CD4-positive, alpha-beta T cell treated with Interleukin-21 for 1 hour (primary cell): Measurements from ENCODE around the gene PARP14.
"Not testable (repeated sequence)": the region's sequence is repeated elsewhere in the genome, so short reads cannot be mapped to it uniquely, and the experiment has no call there.

ENCODE experiments used
- DNase-seq: peaks from one replicate; pipeline ENCODE4 v3.0.0-alpha.2; 2020

PARP14 gene

DNA sequence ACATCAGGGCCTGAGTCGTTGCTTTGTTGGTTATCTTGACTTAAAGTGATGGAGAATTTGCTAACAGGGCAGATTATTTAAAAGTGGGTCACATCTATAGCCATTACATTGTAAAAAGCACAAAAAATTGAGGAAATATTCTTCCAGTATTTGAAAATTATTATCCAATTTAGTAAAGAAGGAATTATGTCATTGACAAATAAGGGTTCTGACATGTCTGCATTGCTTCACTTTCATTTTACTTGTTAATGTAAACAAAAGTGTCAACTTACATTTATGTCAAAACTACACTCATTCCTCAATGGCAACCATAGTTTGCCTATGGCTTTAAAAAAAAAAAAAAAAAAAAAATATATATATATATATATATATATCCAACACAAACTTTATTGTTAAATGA is 3.4 kb upstream of the PARP14 start:
- DNase-seq, result no peak

DNA sequence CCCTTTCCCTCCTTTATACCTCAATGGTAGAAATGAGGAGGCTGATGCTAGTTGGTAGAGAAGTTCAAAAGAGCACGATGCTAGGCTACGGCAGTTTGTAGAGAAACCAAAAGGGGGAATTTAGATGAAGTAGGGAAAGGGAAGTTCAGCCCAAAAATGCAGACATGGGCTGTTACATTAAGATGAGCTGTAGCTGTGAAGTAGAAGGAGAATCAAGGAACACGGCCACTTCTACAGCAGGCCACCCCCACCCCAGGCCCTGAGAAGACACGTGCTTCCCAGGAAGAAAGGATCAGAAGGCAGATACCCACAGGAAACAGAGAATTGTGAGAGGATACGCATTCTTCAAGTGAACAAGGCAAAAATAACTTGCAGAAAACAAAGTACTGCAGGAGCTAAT is 2.1 kb upstream of the PARP14 start:
- no peak for DNase-seq

DNA sequence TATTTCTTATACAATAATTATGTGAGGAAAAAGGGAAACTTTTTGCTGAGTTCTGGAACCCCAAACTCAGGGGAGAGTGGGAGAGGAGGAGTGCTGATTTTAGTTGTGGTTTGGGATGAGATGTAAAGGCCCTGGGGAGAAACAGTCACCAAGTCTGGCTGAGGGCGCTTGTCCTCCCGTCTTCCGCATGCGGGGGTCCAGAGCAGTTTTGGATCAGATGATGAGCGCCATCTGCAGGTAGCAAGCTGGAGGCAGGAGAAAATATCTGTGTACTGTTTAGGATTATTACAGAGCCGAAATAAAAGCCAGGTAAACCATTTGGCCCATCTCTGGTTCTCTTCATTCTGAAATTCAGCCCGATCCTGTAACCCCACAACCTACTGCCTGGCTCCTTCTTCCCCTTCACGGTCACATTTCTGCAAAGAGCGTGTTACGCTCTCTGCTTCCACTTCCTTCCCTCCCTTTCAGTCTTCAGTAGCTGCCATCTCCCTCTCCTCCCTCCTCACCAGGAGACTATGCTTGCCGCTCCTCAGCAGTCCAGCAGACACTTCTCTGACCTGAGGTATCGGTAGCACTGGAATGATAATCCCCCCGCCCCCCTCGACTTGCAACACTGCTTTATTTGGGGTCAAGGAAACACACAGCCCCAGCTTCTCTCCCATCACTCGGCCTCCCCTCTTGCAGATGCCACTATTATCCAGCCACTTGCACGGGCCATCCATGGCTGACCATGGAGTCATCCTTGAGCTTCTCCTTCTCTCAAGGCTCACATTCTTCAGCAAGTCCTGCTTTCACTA is 1.4 kb upstream of the PARP14 start:
- DNase-seq, result peak; percentile 88

DNA sequence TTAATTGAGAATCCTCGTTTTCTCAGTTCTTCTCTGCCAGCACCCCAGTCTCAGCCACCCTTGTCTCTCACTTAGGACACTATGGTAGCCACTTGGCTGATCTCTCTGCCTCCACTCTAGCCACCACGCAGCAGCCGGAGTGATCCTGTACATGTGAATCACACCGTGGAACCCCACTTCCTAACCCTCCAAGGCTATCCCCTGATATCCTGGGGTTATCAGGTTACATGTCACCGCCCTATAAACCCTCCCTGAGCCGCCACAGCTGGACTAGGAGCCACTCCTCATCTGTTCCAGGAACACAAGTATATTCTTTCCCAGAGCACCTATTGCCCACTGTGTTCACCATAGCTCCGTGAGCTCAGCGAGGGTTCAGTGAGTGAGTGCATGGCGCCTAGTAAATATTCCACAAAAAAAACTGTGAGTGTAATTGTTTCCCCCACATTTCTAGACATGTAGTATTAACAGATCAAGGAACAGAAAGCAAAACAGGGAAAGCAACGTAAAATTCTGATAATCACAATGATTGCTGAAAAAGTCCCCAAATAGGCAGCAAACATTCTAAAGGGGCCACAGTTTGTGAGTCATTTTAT is 661 bp upstream of the PARP14 start:
- DNase-seq, result peak; percentile 16

DNA sequence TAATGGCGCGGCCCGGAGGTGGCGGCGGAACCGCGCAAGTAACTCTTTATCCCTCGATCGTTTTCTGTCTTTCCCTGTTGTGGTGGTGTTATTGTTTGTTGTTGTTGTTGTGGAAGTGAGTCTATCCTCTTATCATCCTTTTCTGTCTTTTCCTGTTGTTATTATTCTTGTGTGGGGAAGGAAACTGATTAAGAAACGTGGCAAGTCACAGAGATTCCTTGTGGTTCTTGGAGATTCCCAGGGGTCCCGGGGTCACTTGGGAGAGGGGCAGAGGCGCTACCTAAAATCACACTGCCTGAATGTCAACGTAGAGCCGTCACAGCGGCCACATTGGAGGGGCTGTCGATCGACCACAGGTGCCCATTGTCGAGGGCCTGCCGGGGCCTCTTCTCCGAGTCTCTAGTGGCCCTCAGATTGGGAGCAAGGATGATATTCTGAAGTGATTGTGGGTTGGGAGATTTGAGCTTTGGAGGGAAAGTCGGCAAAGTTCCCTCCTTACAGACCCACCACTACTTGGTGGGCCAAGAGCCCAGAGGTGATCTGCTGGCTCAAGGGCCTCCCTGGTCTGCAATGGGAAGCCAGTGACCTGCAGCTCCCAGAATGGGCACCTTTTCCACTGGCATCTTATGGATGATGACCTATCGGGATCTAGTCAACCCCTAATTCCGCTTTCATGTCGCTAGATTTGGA is 790 bp downstream of the PARP14 start:
- no peak for DNase-seq

DNA sequence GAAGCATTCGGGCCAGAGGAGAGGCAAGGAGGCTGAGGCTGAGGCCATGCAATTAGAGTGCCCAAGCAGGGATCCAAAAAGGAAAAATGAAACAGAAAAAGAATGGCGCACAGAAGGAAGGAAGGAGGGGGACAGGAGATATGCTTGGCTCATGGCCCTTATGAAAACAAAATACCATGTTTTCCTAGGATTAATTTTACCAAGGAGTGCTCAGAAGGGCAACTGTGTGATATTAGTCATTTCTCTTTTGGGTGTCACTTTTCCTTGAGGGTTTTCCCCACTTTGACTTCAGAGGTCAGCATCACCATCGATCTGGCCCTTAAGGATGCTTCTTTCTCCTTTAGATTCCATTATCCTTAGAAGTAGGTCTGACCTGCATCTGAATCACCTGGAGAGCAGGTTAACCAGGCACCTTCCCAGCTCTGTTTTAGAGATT is 1.4 kb downstream of the PARP14 start:
- no peak for DNase-seq

DNA sequence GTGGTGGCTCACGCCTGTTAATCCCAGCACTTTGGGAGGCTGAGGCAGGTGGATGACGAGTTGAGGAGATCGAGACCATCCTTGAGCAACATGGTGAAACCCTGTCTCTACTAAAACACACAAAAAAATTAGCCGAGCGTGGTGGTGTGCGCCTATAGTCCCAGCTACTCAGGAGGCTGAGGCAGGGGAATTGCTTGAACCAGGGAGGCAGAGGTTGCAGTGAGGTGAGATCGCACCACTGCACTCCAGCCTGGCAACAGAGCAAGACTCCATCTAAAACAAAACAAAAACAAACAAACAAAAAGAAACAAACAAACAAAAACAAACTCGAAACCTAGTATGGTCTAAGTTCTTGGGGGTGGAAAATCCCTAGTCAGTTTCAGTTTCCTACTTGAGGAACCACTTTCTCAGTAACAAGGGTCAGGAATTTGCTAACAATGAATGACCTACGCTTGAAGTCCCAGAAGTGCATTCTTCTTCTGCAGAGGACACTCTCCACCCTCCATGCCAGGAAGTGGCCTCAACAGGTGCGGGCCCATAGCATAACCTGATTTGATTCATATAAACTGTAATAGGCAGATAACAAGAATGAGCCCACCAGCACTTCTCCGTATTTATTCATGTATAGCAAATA is 2.3 kb downstream of the PARP14 start:
- peak; percentile 23 for DNase-seq

DNA sequence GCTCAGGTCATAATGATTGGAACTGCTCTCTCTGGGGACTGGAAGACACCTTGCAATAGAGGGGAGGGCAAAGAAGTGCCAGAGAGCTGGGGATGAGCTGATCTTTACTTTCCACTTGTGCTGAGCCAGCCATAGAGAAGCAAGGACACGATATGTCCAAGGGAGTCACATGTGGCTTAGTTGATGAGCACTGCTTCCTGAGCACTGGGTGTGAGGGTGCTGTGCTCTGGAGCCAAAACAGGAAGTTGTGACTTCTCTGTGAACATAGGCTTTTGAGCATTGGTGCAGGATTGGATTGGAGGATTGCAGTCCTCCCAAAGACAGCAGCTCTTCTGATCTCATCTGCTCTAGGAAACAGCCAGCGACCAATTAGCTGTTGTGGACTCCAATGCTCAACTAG is 6.7 kb downstream of the PARP14 start:
- DNase-seq, result no peak

DNA sequence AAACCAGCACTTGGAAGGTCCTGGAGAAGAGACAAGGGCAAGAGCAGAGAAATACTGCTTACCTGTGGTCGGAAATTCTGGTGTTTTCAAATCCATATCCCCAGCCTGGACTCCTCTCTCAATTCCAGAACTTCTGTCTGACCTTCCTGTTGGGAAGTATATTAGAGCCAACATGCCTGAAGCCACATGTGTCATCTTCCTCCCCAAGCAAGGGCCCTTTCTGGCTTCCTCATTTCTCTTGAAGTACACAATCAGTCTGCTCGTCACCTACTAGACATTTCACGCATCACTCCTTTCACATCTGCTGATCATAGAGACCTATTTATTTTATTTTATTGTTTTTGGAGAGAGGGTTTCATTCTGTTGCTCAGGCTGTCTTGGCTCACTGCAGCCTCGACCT is 8.4 kb downstream of the PARP14 start:
- no peak for DNase-seq

DNA sequence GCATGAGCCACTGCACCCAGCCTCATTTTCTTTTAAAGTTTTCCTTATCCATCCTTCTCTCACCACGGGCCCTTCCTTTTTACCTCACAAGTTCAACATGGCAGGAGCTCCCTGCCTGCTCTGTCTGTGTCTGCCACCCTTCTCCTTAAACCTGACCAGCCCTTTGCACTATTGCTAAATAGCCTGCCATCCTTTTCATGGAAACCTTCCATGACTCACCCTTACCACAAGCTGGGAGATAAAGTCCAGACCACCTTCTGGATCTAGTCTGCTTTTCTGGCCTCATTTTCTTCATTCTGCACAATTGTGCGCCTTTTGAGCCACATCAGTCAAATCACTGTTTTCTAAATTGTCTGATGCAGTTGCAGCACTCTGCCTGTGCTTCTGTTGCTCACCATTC is 8.9 kb downstream of the PARP14 start:
- DNase-seq, result no peak

DNA sequence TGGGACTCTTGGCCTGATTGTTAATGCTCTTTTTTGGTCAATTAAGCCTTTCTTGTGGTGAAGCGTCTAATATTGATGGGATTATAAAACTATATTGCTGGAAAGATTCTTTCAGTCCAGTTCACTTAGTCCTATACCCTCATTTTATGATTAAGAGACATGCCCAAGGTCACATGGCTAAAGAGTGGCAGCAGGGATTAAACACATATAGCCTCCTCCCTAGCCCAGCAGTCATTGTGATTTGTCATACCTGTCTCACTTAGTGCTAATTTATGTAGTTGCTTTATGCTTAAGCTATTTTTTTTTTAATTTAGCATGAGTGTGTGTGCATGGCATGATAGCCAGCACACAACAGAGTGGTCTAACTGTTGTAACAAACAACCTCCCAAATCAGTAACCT is 9.5 kb downstream of the PARP14 start:
- no peak for DNase-seq

DNA sequence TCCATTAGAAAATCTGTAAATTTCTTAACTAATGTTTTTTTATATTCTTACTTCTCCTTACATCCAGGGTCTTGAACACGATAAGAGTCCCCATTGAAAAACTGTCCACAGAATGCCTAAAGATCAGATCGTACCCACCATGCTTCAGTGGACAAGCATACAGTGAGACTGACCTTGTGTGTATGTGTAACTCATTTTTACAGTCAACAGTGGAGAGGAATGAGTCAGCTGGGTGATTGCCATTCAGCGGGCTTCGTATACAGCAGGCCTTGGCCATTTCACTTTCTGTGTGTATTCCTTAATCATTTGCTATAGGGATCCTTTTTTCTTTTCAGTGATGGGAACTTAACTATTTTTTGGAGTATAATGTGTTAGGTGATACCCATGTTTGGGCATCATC is 10.6 kb downstream of the PARP14 start:
- DNase-seq, result no peak

DNA sequence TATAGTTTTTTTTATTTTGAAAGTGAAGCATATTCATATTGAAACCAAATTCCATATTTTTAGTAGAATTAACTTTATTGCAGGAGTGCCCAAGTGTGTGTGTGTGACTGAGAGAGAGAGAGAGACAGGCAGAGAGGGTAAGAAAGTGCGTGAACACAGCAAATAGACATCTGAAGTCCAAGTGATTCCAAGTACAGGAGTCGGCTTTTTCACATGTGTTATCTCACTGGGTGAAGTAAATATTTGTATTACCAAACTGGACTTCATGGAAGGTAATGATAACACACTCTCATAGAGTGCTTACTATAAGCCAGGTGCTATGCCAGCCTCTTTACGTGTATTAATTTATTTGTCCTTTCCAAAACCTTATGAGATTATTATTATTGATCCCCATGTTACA is 12.0 kb downstream of the PARP14 start:
- DNase-seq, result no peak

DNA sequence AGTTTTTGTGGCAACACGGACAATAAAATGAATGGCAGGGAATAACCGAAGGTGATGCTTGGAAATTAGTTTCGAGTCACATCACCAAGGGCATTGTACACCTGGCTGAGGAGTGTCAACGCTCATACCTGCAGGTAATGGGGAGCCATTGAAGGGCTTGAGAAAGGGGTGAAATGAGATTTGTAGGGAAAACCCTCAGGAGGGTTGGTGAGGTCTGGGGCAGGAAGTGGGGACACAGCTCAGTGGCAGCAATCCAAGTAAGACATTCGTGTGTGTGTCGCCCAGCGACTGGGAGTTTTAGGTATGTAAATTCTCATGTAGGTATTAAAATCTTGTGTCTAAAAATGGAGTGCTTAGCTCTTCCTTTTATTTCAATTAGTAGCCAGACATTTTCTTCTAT is 14.3 kb downstream of the PARP14 start:
- DNase-seq, result no peak

DNA sequence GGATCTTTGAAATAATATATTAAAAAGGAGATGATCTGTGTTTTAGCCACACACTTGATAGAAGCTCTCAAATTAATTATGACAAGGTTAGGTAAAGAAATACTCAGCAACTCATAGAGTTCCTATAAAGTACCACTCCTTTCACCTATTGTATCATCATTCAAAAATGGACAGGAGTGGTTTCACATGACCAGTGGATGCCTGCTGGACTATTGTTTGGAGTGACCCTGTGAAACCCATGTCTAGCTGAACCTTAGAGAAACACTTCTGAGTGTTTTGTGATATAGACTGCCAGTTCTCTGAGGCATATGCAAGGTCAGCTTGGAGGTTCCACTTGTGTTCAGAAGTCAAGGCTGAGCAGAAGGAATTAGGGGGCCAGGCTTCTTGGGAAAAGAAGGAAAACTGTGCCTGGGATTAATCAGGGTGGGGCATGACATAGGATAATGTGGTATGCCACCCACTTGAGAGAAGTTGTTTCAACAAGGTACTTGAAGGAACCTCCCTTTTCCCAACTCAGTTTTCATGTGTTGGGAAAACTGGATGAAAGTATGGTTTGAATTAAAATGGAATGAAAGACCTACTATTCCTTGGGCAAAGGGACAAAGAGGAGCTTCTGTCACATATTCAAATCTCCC is 15.4 kb downstream of the PARP14 start:
- DNase-seq, result no peak

DNA sequence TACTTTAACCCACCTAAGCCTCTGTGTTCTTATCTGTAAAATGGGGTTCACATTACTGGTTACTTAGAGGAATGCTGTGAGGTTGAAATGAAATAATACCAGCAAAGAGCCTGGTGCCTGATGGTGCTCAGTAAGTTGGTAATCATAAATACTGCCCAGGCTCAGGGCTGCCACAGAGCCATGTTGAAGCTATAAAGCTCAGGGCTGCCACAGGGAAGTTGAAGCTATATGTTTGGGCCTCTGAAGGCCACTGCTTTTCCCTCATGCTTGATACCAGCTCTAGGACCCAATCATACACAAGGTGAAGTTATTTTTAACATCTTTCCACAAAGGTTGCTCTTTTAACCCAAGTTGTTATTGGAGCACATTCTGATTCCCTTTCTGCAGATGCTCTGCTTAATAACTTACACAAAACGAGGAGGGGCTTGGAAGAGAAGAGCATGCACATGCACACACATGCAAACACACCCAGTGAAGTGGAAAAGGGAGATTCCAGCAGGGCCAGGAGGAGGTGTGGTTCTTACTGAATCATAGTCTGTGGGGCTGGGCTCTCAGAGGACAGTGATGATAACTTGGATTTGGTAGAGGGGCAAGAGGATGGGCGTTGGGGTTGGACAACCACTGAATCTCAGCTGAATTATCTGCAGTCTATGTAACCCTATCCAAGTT is 17.4 kb downstream of the PARP14 start:
- no peak for DNase-seq

DNA sequence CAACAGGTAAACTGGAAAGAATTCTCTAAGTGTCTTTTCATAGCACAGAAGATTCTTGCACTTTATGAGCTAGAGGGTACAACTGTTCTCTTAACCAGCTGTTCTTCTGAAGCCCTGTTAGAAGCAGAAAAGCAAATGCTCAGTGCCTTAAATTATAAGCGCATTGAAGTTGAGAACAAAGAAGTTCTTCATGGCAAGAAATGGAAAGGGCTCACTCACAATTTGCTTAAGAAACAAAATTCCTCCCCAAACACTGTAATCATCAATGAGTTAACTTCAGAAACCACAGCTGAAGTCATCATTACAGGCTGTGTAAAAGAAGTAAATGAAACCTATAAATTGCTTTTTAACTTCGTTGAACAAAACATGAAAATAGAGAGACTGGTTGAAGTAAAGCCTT is 19.6 kb downstream of the PARP14 start:
- no peak for DNase-seq

DNA sequence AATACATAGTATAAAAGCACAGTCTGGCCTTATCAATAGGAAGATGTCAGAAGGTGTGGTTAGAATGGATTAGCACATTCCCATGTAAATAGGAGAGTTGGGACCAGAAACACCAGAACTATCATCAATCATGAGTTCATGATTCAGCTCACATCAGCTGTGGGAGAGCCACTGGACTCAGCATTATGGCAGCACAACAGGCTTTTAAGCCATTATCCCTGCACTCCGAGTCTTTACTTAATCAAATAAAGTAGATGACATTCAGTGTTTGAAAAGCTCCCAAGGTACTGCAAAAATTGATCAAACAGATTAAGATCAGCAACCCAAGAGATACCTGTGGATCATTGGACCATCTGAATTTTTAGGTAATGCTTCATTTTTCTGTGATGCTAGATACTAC is 24.7 kb downstream of the PARP14 start:
- DNase-seq, result no peak

DNA sequence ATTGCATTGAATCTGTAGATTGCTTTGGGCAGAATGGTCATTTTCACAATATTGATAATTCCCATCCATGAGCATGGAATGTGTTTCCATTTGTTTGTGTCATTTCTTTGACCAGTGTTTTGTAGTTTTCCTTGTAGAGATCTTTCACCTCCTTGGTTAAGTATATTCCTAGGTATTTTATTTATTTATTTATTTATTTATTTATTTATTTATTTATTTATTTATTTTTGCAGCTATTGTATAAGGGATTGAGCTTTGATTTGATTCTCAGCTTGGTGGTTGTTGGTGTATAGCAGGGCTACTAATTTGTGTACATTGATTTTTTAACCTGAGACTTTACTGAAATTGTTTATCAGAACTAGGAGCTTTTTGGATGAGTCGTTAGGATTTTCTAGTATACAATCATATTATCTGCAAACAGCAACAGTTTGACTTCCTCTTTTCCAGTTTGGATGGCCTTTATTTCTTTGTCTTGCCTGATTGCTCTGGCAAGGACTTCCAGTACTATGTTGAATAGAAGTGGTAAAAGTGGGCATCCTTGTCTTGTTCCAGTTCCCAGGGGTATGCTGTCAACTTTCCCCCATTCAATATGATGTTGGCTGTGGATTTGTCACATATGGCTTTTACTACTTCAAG is 30.1 kb downstream of the PARP14 start:
- not testable (repeated sequence) for DNase-seq

DNA sequence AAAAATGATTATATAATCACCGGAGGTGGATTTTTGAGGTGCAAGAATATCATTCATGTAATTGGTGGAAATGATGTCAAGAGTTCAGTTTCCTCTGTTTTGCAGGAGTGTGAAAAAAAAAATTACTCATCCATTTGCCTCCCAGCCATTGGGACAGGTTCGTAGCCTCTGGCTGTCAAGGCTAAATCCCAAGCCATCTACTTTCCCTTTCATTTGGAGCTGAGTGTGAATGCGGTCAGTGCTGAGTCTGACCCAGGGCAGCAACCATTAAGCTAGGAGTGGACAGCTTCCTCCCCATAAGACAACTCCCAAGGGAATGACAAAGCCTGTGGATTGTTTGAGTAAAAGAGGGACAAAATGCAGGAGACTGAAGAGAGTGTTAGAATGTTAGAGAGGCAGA is 33.6 kb downstream of the PARP14 start:
- no peak for DNase-seq

DNA sequence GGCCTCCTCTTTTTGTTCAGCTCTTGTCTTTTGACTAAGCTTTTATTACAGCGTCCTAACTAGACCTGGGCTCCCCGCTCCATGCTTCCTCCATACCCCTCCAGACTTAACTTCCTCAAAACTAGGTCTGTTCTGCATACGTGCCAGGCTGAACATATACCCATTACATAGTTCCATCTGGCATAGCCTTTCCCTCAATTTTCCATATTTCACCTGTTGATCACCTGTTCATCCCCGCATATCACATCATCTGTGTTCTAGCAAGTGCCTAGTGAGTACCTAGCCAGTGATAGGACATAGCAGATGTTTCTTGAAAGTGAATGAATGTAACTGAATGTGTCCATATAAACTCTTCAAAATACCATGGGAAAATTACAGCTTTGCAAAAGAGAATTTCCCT is 36.0 kb downstream of the PARP14 start:
- DNase-seq, result no peak

DNA sequence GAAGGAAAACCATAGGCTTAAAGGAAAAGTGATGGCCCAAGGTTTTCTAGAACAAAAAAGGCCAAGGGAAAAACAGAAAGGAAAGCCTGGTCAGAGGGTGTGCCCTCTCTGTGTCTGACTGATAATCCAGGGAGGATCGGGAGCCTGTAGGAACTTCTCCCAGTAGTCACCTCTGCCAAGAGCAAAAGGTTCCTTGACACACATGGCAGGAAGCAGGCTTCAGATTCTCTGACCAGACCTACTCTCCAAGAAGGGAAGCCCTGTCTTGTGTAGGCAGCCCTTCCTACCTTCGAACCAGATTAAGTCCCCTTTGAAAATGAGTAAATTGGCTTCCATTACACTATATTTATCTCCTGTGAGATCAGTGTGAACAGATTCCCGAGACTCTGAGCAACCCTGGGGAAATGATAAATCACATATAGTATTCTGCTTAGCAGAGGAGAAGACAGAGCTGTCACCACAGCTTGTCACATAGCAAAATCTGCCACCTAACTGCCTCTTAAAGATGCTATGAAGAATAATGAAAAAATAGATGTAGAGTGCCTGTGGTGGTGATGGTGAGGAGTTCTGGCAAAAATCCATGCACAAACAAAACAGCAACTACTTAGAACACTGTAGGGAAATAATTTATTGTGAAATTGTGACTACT is 38.8 kb downstream of the PARP14 start:
- no peak for DNase-seq
